ENCODE results near the gene SEC14L1. TPM values are rescaled to one million over a fixed set of nuclear protein-coding genes. Genes with fewer than 3 reads are reported as not detected.

Gene SEC14L1
- total RNA-seq, 1 experiment from 2014 or later = 58.6 TPM

DNA sequence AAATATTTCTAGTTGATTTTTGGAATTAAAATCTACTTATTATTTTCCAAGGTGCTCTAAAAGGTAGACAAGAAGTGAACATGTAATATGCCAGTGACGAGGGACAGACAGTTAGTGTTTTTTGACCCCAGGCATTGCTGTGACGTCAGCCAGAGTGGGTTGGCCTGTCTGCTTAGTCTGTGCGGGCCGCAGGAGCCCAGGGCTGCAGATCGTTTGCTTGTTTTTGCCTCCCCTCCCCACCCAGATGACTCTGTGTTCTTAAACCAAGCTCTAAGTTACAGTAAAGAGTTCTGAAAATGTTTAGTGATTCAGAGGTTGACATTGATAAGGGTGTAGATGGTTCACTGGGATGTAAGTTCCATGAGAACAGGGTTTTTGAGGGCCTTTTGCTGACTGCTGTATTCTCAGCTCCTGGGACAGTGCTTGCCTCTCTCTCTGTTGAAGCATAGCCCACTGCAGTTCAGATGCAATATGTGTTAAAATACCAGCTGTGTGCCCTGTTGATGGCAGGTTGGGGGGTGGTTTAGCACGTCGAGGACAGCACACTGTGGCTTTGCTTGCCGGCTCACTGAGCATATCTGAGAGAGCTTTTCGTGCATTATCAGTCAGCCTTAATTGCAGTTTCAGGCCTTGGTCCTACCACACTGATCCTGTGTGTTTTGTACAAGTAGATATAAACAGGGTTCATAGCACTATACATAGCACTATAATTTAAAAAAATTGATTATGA lies 64.8 kb downstream of the SEC14L1 start:
- no CpG with 5 or more reads among the region's 9 CpGs for WGBS (ENCODE audit: extremely low coverage, insufficient read length, low lambda C conversion rate)
- Histone ChIP-seq H3K4me2 (ENCODE audit: insufficient read depth, insufficient read length, low read length) (no peak overlapping the region), H2AFZ (ENCODE audit: low read length) (no peak overlapping the region), H2BK20ac (ENCODE audit: low read depth, low read length, poor library complexity, severe bottlenecking) (no peak overlapping the region), H3K9me3 (ENCODE audit: control insufficient read depth, low read depth, low read length) (no peaks in the 10 kb centered on the region), H3K14ac (ENCODE audit: insufficient read depth, low read length) (no peak overlapping the region), H4K20me1 (ENCODE audit: control insufficient read depth, insufficient read depth, insufficient read length) (no peaks in the 10 kb centered on the region), H2AK5ac (ENCODE audit: insufficient read length, low read length) (no peak overlapping the region), H3K27ac (ENCODE audit: insufficient read length, low read depth, low read length) (no peak overlapping the region), H3K79me2 (ENCODE audit: insufficient read depth, low read length) (no peaks in the 10 kb centered on the region), H3K56ac (ENCODE audit: insufficient read length, low read depth, low read length) (no peak overlapping the region), H2BK15ac (ENCODE audit: low read depth, low read length) (no peak overlapping the region), H3K79me1 (ENCODE audit: insufficient read depth, low read depth, low read length, poor library complexity, severe bottlenecking) (no peaks in the 10 kb centered on the region), H4K8ac (replicated peaks; ENCODE audit: insufficient read length, low read depth, low read length) (no peak overlapping the region), H3K18ac (ENCODE audit: insufficient read length, low read depth, low read length) (no peak overlapping the region), H2BK12ac (ENCODE audit: insufficient read length, low read depth, low read length) (no peak overlapping the region), H3K9ac (ENCODE audit: extremely low read depth, insufficient read length, low read length) (no peak overlapping the region), H4K5ac (ENCODE audit: insufficient read length, low read depth, low read length) (no peak overlapping the region), H2BK5ac (ENCODE audit: insufficient read length, low read length) (no peak overlapping the region), H3K23ac (ENCODE audit: insufficient read length, low read depth, low read length) (no peak overlapping the region), H4K91ac (ENCODE audit: insufficient read length, low read depth, low read length) (no peak overlapping the region), H3K23me2 (ENCODE audit: insufficient read length, low read depth, low read length, poor library complexity, severe bottlenecking) (no peaks in the 10 kb centered on the region), H2BK120ac (ENCODE audit: low read depth, low read length, poor library complexity, severe bottlenecking) (no peak overlapping the region), H3K4me1 (ENCODE audit: insufficient read depth, low read length) (no peaks in the 10 kb centered on the region), H3T11ph (ENCODE audit: low read length) (no peak overlapping the region), H3K4ac (ENCODE audit: low read depth, low read length) (no peak overlapping the region), H3K27me3 (ENCODE audit: insufficient read depth, low read length) (no peaks in the 10 kb centered on the region)
- TF ChIP-seq, protein P1, sequence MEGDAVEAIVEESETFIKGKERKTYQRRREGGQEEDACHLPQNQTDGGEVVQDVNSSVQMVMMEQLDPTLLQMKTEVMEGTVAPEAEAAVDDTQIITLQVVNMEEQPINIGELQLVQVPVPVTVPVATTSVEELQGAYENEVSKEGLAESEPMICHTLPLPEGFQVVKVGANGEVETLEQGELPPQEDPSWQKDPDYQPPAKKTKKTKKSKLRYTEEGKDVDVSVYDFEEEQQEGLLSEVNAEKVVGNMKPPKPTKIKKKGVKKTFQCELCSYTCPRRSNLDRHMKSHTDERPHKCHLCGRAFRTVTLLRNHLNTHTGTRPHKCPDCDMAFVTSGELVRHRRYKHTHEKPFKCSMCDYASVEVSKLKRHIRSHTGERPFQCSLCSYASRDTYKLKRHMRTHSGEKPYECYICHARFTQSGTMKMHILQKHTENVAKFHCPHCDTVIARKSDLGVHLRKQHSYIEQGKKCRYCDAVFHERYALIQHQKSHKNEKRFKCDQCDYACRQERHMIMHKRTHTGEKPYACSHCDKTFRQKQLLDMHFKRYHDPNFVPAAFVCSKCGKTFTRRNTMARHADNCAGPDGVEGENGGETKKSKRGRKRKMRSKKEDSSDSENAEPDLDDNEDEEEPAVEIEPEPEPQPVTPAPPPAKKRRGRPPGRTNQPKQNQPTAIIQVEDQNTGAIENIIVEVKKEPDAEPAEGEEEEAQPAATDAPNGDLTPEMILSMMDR (conservative IDR thresholded peaks at IDR 0.05) = no peak
- H3K27me3 Mint-ChIP-seq (ENCODE audit: low read depth) = no peaks in the 10 kb centered on the region
- no peak overlapping the region; a peak in 1 of 7 replicates for H3K27ac Mint-ChIP-seq
- peaks cover 27 to 81% (median 60%) of the 10 kb centered on the region in 3 experiments; a peak in 6 of 7 replicates for H3K36me3 Mint-ChIP-seq (ENCODE audit: insufficient read depth in 1 of 3, low read depth in 3 of 3)
- no peak overlapping the region for H3K4me3 Mint-ChIP-seq
- H3K4me1 Mint-ChIP-seq = 0 out of 4 replicates have a peak, but pooled peaks cover 0 to 2% of the 10 kb centered on the region in 2 experiments
- DNase-seq = no peak
- H3K9me3 Mint-ChIP-seq = no peaks in the 10 kb centered on the region
